Inflammatory macrophage (primary cell): ENCODE results near the gene UQCC3.
A peak's percentile ranks its signal among the peaks of the same experiment; 100 is the strongest.
"Not testable (repeated sequence)": the region's sequence is repeated elsewhere in the genome, so short reads cannot be mapped to it uniquely, and the experiment has no call there.

Source experiments
- DNase-seq, 2 donors: peaks; one replicate each; pipeline ENCODE4 v3.0.0-alpha.2; 2020 to 2022

Gene UQCC3

DNA sequence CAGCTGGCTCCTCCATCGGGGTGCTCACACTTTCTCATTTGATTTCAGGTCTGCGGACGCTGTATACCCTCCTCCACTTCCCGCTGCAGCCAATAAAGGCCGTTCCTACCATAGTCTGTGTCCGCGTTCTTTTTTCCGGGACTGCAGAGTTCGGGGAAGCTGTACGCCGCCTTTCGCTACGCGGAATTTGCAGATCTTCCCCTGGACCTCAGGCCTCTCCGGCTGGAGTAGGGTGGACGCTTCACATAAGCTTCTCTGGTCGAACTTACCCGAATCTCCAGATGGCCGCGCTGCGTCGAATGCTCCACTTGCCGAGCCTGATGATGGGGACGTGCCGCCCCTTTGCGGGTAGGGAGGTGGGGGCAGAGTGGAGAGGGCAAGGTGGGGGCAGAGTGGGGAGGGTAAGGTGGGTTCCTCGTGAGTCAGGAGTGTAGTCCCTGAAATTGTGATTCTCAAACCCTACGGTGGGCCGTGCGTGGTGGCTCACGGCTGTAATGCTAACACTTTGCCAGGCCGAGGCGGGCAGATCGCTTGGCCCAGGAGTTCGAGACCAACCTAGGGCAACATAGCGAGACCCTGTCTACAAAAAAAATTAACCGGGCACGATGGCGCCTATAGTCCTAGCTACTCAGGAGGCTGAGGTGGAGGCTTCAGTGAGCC lies 5.7 kb upstream of the UQCC3 start:
- peak; percentile 51 to 65 for DNase-seq

DNA sequence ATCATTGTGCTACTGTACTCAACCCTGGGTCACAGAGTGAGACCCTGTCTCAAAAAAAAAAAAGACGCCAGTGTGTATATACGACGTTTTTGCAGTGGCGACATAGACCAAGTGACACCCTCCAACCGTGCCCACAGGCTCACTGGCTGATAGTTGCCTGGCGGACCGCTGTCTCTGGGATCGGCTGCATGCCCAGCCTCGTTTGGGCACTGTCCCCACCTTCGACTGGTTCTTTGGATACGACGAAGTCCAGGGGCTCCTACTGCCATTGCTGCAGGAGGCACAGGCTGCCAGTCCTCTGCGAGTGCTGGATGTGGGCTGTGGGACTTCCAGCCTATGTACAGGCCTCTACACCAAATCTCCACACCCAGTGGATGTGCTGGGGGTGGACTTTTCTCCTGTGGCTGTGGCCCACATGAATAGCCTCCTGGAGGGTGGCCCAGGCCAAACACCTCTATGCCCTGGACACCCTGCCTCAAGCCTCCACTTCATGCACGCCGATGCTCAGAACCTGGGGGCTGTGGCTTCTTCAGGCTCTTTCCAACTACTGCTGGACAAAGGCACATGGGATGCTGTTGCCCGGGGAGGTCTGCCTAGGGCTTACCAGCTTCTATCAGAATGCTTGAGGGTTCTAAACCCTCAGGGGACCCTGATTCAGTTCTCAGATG lies 5.1 kb upstream of the UQCC3 start:
- DNase-seq = no peak

DNA sequence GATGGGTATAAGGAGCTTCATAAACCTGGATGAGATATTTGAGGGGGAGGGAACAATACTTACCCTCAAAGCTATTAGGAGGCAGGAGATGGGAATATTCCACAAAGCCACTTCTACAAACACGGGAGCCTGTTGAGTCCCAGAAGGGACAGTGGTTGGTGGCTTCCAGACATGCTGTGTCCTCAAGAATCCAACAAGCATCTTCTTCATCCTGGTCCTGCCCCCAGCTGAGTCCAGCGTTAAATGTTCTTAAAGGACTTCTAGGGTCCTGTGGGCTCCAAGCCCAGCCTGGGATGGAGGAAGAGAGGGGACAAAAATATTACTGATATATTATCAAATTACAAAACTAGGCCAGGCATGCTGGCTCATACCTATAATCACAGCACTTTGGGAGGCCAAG lies 4.0 kb upstream of the UQCC3 start:
- DNase-seq = no peak

DNA sequence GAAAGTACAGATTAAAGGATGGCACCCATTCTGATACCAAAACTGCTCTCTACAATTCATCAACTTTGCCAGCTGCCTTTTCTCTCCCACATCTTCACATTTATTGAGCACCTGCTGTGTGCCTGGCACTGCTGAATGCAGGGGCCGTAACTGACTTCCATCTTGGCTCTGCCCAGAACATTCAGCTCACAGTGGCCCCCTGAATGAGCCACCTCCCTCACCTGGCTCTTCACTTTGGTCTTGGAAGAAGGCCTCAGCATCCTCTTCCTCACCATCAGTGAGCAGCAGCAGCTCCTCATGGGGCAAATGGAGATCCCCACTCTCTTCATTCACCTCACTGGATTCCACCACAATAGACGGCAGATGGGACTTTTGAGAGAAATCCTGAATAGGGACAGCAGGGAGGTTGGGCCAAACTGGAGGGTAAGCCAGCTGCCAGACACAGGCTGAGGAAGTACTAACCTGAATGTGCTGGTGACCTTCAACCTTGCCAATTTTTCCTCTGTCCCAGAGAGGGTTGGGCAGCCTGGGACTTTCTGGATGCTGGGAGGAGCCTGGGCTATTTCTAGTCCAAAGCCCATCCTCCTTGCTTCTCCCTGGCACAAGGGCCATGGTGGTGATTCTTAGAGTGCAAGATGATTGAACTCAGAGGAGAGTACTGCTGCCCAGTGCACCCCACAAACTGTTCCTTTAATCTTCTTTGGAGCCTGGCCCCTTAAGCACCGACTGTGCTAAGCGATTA lies 1.9 kb upstream of the UQCC3 start:
- DNase-seq = no peak

DNA sequence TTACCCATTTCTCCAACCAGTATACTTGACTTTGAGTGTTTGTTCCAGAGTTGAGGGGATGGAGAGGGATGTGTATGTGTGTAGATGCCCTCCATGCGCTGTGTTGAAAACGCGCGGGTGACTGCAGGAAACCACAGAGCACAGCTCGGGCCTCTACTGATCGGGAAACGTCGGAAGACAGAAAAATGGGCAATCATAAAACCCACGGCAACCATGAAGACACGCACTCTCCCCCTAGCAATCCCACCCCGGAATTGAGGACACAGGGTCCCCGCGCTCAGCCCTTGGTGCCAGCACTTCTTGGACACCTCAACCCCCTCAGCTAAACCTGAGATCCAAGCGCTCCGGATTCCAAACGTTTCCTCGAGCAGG lies 251 bp upstream of the UQCC3 start:
- peak; percentile 40 to 42 for DNase-seq

DNA sequence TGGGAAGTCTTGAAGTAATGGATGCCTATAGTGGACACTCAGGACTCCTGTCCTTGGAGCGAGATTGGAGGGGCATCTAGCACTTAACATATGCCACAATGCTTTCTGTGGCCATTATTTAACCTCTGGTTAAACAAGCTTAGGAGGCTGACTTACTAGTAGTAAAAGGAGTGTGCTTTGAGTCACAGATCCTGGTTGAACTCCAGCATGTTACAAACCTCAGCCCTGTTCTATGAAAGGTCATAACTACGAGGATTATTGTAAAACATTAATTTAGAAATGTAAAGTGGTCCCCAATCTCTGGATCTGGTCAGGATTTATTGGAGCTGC lies 1.7 kb downstream of the UQCC3 start:
- DNase-seq = no peak

DNA sequence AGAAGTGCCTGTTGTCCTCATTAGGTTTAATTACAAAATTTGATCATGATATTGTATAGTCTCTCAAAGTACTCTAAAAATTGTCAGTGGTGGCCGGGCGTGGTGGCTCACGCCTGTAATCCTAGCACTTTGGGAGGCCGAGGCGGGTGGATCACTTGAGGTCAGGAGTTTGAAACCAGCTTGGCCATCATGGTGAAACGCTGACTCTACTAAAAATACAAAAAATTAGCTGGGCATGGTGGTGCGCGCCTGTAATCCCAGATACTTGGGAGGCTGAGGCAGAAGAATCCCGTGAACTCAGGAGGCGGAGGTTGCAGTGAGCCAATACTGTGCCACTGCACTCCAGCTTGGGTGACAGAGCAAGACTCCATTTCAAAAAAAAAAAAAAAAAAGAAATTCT lies 3.9 kb downstream of the UQCC3 start:
- DNase-seq = not testable (repeated sequence)

DNA sequence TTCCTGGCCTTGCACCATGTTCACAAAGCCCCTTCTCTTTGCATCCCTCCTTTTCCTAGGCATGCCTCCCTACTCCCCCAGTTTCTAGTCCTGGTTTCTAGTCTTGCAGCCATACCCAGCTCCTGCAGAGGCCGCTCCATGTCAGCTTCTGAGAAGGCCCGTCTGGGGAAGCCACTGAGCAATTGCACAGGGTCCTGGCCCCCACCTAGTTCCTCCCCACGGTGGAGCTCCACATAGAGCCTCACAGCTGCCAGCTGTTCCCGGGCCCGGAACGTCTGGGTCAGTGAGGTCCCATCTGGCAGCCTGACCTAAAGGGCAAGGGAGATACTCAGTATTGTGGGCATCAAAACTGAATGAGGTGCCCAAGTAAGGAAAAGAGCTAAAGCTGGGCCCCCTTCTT lies 5.2 kb downstream of the UQCC3 start:
- no peak for DNase-seq

DNA sequence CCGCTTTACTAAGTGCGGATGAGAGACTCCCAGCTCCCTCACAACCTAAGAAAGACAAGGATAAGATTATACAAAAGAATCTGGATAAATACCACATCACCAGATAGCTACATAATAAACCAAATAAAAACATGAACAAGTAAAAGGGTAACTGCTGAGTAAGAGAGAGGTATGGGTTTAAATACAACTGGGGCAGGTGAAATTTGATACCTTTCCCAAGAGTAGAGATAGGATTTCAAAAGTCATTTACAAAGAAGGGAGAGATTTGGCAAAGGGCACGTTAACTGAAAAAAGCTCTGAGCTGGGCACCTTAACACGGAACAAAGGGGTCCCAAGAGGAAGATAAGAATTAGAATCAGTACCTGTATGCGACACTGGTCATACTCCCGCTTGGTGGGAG lies 5.7 kb downstream of the UQCC3 start:
- no peak for DNase-seq

DNA sequence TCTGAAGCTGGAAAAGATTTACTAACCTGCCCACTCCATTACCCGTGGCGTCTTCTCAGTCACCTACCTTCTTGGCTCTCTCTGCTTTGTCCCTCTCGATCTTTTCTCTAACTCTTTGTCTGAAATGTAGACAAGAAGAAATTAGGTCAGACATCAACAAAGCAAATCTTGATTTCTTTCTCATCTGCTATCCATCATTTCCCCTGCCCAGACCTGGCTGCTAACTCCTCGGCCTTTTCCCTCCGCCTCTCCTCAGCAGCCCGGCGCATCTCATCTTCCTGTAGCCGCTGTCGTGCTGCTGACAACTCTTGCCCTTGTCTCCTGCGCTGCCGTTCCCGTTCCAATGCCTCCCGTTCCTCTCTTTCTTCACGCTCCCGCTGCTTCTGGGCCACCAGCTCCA lies 6.2 kb downstream of the UQCC3 start:
- DNase-seq = no peak

DNA sequence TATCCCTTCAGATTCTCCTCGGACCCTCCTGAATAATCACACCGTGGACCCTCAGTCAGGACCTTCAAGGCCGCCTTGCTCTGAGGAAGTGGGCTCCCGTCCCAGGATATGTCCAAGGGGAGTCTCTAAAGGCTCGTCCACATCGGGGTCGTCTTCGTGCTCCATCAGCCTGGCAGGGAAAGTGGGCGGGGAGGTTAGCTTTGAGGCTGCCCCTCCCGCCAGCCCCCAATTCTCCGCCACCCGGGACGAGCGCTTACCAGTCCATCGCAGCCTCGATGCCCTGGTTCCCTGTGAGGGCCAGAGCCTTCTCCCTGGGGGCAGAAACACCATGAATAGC lies 6.9 kb downstream of the UQCC3 start:
- no peak for DNase-seq

DNA sequence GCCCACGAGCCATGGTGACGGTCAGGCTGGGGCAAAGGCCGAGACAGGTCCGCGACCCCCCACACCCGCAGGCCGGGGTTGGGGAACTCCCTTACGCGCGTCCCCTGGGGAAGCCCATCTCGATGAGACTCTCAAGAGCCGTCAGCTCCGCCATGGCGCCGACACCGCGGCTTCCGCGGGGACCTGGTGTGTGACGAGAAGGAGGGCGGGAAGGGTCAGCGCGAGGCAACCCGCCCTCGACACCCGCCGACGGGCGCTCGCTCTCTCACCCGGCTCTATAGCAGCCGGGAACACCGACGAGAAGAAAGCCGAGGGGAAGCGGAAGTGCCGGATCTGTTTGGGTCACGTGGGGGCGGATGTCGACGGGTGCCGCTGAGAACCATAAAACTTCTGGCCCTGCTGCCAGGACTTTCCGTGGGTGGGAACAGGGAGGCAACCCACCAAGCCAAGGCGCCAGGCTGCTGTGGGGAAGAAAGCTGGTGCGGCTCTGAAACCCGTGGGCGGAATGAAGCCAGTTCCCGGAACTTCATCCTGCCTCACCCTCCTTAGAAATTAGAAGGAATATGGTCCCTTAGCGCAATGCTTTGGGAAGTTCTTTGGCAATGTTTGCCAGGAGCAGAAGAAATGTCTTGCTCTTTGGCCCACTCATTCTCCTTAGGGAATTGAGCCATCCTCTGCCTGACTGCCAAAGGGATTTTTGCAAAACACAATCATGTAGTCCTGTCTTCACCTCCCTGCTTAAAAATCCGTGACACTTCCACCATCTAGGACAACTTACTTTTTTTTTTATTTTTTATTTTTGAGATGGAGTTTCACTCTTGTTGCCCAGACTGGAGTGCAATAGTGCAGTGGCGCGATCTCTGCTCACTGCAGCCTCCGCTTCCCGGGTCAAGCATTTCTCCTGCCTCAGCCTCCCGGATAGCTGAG lies 7.6 kb downstream of the UQCC3 start, which contains the start of gene UBXN1:
Gene UBXN1, minus strand, starts transcription at position 304 of the 927 bp plus-strand sequence. Its CDS starts 150 bp downstream, at position 154.
- peak; percentile 97 to 99 for DNase-seq

DNA sequence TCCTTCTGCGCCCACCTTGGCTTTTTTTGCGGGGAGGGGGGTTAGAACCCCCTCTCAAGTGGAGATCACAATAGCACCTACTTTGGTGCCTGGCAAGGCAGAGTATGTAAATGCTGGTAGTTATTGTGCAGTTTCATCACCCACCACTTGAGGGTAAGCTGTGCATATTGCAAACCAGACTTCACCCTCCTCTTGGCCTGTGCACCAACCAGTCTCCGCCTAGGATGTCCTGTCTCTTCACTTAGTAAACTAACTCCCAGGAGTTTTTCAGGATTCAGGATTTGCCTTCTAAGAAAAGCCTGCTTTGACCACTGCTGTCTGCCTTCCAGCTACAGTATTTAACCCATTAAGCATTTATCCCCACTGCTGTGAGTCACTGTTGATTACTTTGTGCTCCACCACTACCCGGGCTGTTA lies 9.4 kb downstream of the UQCC3 start:
- peak; percentile 67 to 71 for DNase-seq

DNA sequence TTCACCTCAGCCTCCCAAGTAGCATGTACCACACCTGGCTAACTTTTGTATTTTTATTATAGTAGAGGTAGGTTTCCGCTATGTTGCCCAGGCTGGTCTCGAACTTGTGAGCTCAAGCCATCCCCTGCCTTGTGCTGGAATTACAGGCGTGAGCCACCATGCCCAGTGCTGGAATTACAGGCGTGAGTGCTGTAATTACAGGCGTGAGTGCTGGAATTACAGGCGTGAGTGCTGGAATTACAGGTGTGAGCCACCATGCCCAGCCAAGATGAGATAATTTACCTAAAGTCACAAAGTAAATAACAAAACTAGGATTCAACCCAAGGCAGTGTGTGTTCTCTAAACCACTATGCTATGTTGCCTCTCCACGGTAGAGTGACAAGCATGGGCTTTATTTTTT lies 11.0 kb downstream of the UQCC3 start:
- no peak for DNase-seq

DNA sequence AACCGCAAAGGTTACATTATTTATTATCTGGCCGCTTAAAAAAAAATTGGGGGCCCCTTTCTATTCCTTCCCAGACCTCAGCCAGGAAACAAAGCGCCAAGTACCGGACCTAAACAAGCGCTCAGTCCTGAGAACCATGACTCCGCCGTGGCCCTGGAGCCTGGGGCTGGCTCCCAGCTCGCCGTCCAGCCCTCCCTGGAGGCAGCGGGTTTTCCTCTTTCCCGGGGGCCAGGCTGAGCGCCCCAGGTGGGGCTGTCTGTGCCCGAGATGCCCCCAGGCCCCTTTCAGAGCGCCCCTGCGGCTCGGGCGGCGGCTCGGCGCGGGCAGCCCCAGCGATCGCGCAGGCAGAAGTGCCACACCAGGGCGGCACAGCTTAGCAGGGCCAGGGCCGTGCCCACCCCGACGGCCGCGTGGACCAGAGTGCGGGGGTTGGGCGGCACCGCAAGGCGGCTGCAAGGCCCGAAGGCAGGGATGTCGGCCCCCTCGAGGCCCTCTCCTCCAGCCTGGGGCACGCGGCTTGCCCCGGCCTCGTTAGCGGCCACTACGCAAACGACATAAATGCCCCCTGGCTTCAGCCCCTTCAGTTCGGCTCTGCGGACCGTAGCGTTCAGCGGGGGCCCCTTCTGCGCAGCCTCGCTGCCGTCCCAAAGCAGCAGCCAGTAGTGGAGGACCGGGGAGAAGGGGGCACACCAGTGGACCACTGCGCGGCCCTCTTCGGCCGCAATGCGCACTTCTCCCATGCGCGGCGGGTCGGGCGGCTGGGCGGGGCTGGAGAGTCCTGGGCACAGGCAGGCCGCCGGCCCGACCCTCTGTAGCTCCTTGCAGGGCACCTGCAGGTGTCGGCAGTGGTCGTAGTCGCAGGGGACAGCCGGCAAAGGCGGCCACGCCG lies 16.3 kb downstream of the UQCC3 start:
- no peak for DNase-seq

DNA sequence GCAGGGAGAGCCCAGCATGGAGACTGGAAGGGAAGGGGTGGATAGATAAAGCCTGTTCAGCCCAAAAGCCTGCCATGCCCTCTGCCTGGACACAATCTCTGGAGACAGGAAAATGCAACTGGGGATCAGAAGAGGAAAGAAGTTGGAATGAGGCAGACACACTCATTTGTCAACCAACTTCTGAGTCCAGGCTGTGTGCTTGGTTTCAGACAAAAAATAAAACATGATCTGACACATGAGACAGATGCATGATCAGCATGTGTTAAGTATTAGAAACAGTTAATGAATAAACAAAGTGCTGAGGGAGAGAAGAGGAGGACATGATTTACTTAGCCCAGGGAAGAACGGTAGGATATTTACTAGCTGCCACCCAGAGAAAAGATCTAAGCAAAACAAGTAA lies 17.0 kb downstream of the UQCC3 start:
- no peak for DNase-seq

DNA sequence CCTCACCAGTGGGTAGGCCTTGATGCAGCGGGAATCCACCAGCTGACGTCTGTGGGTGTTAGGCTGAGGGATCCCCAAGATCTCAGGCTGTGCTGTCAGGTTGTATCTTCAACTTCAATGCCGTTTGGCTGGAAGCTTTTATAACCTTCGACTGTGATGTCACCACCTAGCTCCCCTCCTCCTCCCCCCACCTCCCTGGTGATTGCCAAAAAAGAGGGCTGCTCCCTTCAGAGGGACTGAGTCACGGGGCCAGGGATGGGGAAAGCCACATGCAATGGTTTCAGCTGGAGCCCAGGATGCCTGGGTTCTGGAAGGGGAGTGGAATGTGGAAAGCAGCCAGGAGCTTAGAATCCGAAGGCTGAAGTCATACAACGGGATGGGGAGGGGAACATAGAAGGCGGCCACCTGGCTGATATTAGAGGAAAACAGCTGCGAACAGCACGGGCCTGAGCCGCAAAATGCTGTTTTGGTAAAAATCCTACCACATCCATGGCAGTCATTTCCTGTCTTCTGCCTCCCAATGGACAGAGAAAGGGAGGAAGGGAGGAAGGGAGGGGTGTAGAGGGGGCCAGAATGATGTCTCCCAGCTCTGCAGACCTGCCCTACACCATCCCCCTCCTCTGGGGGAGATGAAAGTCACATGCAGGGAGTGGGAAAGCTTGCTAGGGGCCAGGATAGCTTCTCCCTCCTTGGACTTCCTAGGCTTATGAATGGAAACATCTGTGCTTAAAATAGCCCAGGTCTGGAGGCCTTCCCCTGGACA lies 18.1 kb downstream of the UQCC3 start, which contains the start of gene LRRN4CL:
Gene LRRN4CL, minus strand, starts transcription at position 110 of the 763 bp plus-strand sequence. CDS start 1,022 bp downstream, outside the sequence.
- no peak for DNase-seq

DNA sequence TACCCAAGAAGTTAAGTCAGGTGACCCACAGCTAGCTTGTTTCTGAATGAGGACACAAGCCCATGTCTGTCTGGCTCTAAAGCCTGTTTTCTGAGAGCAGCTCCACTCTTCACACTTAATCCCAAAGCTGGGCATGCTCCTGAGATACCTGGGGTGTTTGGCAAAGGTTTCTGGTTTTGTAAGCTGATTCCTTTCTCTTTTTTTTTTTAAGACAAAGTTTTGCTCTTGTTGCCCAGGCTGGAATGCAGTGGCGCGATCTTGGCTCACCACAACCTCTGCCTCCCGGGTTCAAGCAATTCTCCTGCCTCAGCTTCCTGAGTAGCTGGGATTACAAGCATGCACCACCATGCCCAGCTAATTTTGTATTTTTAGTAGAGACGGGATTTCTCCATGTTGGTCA lies 22.2 kb downstream of the UQCC3 start:
- DNase-seq = not testable (repeated sequence)

DNA sequence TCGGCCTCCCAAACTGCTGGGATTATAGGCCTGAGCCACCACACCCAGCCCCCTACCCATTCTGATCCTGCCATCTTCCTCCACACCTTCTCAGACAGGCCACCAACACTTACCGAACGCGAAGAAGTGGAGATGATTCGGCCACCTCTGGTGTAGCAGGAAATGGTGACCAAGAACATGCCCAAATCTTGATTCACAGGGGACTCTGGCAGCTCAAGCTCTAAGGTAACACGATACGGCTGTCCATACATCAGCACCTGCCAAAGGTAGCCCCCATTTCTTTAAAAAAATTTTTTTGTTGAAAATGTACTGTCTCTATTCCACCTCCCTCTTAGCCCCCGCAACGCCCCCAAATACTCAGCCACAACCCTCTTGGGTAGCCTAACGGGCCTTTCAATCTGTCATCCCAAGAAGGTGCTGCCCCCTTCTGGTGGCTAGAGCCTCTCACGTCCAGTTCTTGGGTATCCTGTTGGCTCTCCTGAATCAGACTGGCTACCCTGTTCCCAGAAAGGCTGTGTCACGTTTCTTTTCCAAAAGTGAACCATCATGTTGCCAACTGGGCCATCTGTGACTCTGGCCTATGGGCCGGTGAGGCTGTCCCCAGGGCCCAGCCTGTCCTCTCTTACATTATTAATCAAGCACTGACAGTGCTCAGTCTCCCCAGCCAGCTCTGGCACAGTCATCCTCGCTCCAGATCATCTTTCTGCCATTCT lies 23.1 kb downstream of the UQCC3 start:
- peak; percentile 77 to 78 for DNase-seq

DNA sequence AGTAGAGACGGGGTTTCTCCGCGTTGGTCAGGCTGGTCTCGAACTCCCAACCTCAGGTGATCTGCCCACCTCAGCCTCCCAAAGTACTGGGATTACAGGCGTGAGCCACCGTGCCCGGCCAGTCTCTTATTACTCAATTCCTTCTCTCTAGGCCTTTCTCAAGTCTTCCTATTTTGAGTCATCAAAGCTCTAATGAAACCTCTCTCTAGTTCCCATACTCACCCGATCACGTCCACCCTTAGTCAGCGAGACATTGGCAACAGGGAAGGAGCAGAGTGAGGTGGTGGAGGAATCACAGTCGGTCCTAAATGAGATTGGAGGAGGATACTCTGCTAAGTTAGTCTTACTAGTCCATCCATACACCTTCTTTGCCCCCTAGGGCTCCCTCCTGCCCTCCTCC lies 30.8 kb downstream of the UQCC3 start:
- peak; percentile 80 to 91 for DNase-seq
